Thyroid gland (tissue), 4 donors: ENCODE data around the gene C4orf51. TPM values are rescaled to one million over a fixed set of nuclear protein-coding genes. Genes with fewer than 3 reads are reported as not detected.
A peak's percentile ranks its signal among the peaks of the same experiment; 100 is the strongest.

Experiments used
- DNase-seq, 2 donors: peaks; one replicate each; pipeline ENCODE4 v3.0.0-alpha.2; 2019
- H3K27ac ChIP-seq, 3 donors: fragments of 200-600 bp; sonication (generic); 1 replicate in 2 of 3; 2 replicates in 1 of 3; pipeline ENCODE4 v1.5.1; 2016 to 2019; ENCODE audit warnings: mild to moderate bottlenecking in 1 of 3, moderate library complexity in 1 of 3
- H3K27me3 ChIP-seq: fragments of 200-600 bp; sonication (generic); one replicate; pipeline ENCODE4 v1.5.1; 2019
- H3K36me3 ChIP-seq, 2 donors: fragments of 200-600 bp; sonication (generic); one replicate each; pipeline ENCODE4 v1.5.1; 2016 to 2019
- H3K4me1 ChIP-seq, 2 donors: fragments of 200-600 bp; sonication (generic); one replicate each; pipeline ENCODE4 v1.5.1; 2017 to 2019
- H3K4me3 ChIP-seq, 3 donors: fragments of 200-600 bp; sonication (generic); replicated peaks in 1 of 3; 1 replicate in 2 of 3; 2 replicates in 1 of 3; pipeline ENCODE4 v1.5.1; 2016; ENCODE audit warnings: mild to moderate bottlenecking in 1 of 3
- H3K9me3 ChIP-seq: fragments of 200-600 bp; sonication (generic); one replicate; pipeline ENCODE4 v1.5.1; 2017
- POLR2A ChIP-seq, 2 donors: fragments of 450-650 bp; IDR thresholded peaks; one replicate each; pipeline ENCODE4 v1.6.1; 2017; ENCODE audit warnings: antibody characterized with exemption in 2 of 2, mild to moderate bottlenecking in 2 of 2, moderate library complexity in 1 of 2
- WGBS, 2 donors: methylation state at CpG; one replicate each; pipeline ENCODE4 v1.1.5; 2017; 5-methylcytosine and 5-hydroxymethylcytosine counted together
- intact Hi-C: fragments of 100-400 bp; cut with DNase I; formaldehyde crosslinking; loops from one replicate; pipeline ENCODE4 v1.15.1; 2023
- total RNA-seq, 4 donors: library from RNA; depleted of rRNA; stranded (reverse); fragments of >200 nt; gene quantifications; one replicate each; pipeline ENCODE4 v1.2.3, GENCODE V29; 2016
- TF ChIP-seq, protein P1 (sequence below), 6 experiments: fragments of 200-600 bp in 3 of 6; fragments of 450-650 bp in 3 of 6; sonication (generic) in 3 of 6; IDR thresholded peaks; one replicate each; pipeline ENCODE4 v1.5.1; 2016 to 2019; ENCODE audit warnings: antibody characterized with exemption in 6 of 6, mild to moderate bottlenecking in 2 of 6, inconsistent platforms in 1 of 6, moderate library complexity in 1 of 6

C4orf51 gene
- total RNA-seq, 4 donors from 2014 or later: not detected

DNA sequence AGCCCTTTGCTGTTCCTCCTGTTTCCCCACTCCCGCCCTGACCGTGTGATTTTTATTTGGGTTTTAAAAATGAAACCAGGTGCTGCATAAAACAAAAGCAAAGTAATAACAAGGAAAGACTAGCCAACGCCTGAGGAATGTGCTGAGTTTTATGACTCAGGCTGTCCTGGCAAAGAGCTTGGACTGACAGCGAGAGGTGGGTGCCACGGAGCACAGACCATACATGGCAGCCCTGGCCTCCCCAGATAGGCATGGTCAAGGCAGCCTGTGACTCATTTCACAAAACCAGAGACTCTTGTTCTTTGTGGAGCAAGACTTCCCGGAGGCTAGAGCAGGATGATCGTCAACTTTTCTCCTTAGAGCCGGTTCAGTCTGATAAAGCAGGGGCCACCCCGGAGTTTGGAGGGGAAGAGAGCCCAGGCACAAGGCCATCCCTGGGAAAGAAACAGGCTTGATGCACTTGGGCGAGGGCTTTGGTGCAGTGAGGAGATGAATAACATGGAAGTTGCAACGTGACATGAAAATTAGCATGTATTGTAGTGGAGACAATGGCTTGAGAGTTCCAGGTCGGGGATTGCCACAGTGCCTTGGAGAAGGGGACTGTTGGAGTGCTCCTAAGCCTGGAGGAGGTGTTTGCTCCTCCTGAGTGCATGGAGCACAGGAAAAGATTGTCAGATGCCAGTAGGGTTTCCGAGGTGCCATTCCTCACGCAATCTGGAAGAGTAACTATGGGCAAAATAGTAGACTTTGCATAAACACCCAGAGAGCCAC, 54.8 kb downstream of the C4orf51 start:
- H3K9me3 ChIP-seq: no peaks in the 10 kb centered on the region
- intact Hi-C loops: no loop called here
- no peak overlapping the region for H3K4me3 ChIP-seq
- DNase-seq: peak; percentile 45 to 73
- TF ChIP-seq, protein P1, sequence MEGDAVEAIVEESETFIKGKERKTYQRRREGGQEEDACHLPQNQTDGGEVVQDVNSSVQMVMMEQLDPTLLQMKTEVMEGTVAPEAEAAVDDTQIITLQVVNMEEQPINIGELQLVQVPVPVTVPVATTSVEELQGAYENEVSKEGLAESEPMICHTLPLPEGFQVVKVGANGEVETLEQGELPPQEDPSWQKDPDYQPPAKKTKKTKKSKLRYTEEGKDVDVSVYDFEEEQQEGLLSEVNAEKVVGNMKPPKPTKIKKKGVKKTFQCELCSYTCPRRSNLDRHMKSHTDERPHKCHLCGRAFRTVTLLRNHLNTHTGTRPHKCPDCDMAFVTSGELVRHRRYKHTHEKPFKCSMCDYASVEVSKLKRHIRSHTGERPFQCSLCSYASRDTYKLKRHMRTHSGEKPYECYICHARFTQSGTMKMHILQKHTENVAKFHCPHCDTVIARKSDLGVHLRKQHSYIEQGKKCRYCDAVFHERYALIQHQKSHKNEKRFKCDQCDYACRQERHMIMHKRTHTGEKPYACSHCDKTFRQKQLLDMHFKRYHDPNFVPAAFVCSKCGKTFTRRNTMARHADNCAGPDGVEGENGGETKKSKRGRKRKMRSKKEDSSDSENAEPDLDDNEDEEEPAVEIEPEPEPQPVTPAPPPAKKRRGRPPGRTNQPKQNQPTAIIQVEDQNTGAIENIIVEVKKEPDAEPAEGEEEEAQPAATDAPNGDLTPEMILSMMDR (IDR thresholded peaks at IDR 0.05): no peak
- TF ChIP-seq POLR2A (IDR thresholded peaks at IDR 0.05): peak in 1 of 2 donors; percentile 23
- WGBS, 2 donors: 56 to 77% methylated on average over 14 of the region's 14 CpGs
- H3K27ac ChIP-seq: peak overlapping the region; percentile 98 to 100 (median 99)
- H3K36me3 ChIP-seq: no peaks in the 10 kb centered on the region
- peaks cover 43 to 55% of the 10 kb centered on the region in 2 donors for H3K4me1 ChIP-seq
- no peaks in the 10 kb centered on the region for H3K27me3 ChIP-seq

DNA sequence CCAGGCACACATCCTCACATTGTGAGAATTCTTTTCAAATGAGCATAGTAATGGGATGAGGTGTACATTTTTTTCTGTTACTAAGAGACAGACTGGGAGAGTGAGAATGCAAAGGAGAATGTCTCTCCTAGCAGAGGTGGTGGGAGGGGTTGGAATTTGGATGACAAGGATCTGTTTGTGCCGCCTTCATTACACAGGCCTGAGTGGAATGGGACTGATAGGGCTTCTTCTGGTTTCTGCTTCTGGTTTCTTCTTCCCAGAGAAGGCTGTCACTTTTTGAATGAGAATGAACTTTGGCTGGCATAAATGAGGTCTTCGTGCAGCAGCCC, 55.4 kb downstream of the C4orf51 start:
- peak in 1 of 2 donors; percentile 8 for DNase-seq
- intact Hi-C loops: no loop called here

DNA sequence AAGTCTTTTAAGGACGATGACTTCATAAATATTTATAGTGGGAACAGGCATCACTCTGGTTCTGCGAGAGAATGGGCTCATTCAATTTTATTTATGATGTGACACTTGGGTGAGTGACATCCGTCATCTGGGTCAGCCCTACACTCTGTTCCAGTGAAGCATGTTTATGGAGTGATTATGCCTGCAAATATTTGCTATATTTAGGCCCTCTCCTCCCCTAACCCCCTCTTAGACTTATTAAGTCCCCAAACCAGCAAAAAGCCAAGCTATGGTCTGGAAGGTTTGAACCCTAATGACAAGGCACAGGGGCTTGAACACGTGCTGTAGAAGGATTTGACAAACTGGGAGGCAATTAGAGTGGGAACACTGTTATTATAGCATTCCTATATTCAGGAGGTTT, 55.9 kb downstream of the C4orf51 start:
- TF ChIP-seq, protein P1 (IDR thresholded peaks at IDR 0.05): no peak
- no peak for TF ChIP-seq POLR2A (IDR thresholded peaks at IDR 0.05)
- intact Hi-C loops: no loop called here
- Histone ChIP-seq H3K27me3 (no peaks in the 10 kb centered on the region), H3K4me1 (peaks cover 43 to 53% of the 10 kb centered on the region in 2 donors), H3K4me3 (no peak overlapping the region), H3K9me3 (no peaks in the 10 kb centered on the region), H3K27ac (peak overlapping the region; percentile 98 to 100 (median 99)), H3K36me3 (no peaks in the 10 kb centered on the region)
- DNase-seq: no peak
- 76 to 77% methylated on average over 4 of the region's 4 CpGs for WGBS, 2 donors

More for the DNA sequence above, 55.4 kb downstream of the C4orf51 start:
- Histone ChIP-seq H3K4me1 (peaks cover 43 to 55% of the 10 kb centered on the region in 2 donors), H3K27me3 (no peaks in the 10 kb centered on the region), H3K27ac (peak overlapping the region; percentile 98 to 100 (median 99)), H3K9me3 (no peaks in the 10 kb centered on the region), H3K36me3 (no peaks in the 10 kb centered on the region), H3K4me3 (no peak overlapping the region)
- TF ChIP-seq POLR2A (IDR thresholded peaks at IDR 0.05): no peak
- TF ChIP-seq, protein P1 (IDR thresholded peaks at IDR 0.05): no peak
- WGBS, 2 donors: 83 to 93% methylated on average over 2 of the region's 2 CpGs

DNA sequence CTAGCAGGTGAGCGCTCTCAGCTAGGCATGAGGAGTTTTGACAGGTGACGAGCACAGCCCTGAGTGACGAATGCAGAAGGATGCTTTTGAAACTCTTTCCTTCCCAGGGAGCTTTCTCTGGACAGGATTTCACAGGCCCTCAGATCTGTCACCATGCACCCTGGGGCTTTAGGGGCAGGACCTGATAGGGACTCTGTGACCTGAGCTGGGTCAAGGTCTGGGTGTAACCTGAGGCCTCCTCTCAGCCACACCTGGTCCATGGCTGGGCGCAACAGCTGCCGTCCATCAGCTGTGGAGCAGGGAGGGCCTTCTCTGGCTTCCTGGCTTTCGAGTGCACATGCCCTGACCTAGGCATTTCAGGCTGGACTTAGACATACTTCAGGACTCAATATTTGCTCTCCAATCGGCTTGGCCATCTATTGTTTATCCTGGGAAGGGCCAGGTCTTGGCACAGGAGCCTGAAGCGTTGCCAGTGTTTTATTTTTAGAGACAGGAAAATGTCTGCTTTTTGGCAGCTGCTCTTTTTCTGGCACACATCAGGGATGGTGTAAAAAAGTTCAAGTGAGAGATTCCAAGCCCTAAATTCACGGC, 56.4 kb downstream of the C4orf51 start:
- Histone ChIP-seq H3K4me3 (no peak overlapping the region), H3K27me3 (no peaks in the 10 kb centered on the region), H3K27ac (peak overlapping the region; percentile 98 to 100 (median 99)), H3K36me3 (no peaks in the 10 kb centered on the region), H3K9me3 (no peaks in the 10 kb centered on the region), H3K4me1 (peaks cover 40 to 48% of the 10 kb centered on the region in 2 donors)
- peak; percentile 90 to 93 for DNase-seq
- 16 to 19% methylated on average over 6 to 9 of the region's 9 CpGs for WGBS, 2 donors
- TF ChIP-seq, protein P1 (IDR thresholded peaks at IDR 0.05): no peak
- TF ChIP-seq POLR2A (IDR thresholded peaks at IDR 0.05): peak in 1 of 2 donors; percentile 76
- intact Hi-C loops: no loop called here

DNA sequence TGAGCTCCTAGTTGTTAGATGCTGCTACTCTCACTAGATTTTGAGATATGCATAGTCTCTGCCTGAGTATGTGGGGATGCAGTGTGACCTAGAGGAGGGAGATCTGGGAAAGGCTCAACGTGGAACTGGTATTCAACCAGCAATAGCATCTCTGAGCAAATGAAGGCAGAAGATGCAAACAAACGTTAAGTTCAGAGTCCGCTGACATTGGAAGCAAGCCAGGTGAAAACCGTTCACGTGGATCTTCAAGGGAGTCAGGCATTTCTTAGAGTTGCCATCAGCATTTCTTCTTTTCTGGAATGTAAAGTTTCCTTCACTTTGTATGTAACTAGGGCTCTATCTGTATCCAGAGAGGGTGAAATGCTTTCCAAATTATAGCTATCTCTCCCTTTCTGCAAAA, 59.9 kb downstream of the C4orf51 start:
- no peak overlapping the region for H3K27ac ChIP-seq
- peaks cover 19 to 24% of the 10 kb centered on the region in 2 donors for H3K4me1 ChIP-seq
- H3K27me3 ChIP-seq: no peaks in the 10 kb centered on the region
- 27 to 31% methylated on average over 5 of the region's 5 CpGs for WGBS, 2 donors
- H3K4me3 ChIP-seq: no peak overlapping the region
- no peaks in the 10 kb centered on the region for H3K9me3 ChIP-seq
- intact Hi-C loops: no loop called here
- no peaks in the 10 kb centered on the region for H3K36me3 ChIP-seq
- TF ChIP-seq, protein P1 (IDR thresholded peaks at IDR 0.05): no peak
- TF ChIP-seq POLR2A (IDR thresholded peaks at IDR 0.05): no peak
- DNase-seq: peak; percentile 50 to 65
